GM19438 (cell line): ENCODE data around the gene NAP1L3.

Experiments
- ATAC-seq: cut with Tn5 transposase; IDR thresholded peaks from one replicate; pipeline ENCODE4 v1.9.1; 2021; ENCODE audit warnings: low read depth; ENCODE audit not compliant: unreplicated experiment

NAP1L3 gene, protein sequence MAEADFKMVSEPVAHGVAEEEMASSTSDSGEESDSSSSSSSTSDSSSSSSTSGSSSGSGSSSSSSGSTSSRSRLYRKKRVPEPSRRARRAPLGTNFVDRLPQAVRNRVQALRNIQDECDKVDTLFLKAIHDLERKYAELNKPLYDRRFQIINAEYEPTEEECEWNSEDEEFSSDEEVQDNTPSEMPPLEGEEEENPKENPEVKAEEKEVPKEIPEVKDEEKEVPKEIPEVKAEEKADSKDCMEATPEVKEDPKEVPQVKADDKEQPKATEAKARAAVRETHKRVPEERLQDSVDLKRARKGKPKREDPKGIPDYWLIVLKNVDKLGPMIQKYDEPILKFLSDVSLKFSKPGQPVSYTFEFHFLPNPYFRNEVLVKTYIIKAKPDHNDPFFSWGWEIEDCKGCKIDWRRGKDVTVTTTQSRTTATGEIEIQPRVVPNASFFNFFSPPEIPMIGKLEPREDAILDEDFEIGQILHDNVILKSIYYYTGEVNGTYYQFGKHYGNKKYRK

DNA sequence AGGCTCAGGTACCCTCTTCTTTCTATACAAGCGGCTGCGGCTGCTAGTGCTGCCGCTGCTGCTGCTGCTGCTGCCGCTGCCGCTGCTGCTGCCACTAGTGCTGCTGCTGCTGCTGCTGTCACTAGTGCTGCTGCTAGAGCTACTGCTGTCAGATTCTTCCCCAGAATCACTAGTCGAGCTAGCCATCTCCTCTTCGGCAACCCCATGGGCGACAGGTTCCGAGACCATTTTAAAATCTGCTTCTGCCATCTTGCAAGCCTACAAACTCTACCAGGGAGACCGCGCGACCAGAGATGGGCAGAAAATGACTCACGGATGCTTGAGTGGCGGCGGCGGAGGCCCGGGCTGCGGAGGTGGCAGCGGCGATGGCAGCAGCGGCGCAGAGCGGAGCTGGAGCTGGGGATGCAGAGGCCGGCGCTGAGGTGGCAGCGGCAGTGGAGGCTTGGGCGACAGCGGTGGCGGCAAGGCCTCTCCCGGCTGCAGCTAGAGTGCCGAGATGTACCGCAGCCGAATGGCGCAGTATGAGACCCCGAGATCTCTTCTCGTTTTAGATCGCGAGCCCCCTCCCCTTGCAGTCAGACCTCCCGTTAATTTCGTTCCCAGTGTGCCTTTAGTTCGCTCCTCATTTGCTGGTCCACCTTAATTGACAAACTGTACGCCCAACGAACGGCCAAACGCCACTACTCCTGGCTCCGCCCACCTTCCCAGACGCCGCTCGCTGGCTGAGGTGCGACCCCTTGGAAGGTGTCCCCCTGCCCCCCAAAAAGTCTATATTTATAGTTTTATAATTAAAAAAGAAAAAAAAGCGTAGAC lies at the start of gene NAP1L3:
NAP1L3 (minus strand) TSS at position 523 of the 813 bp plus-strand sequence; CDS start at position 249, 274 bp downstream.
- no peak for ATAC-seq

DNA sequence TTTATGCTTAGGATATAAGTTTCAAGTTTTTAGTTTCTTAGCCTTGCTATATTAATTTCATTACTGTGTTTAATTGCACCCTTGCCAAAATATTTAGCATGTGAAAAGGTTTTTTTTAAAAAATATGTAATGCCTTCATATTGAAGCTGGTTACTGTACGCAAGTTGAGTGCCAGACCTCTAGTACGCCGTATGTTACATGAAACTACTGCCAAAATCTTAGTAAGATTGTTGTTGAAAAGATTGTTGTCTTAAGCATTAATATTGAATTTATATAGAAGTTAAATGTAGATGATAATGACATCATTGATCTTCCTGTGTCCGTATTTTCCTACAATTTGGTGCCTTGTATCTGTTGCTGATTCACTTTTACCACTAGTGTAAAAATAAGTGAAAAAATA lies 37.7 kb upstream of the NAP1L3 start:
- ATAC-seq: no peak

DNA sequence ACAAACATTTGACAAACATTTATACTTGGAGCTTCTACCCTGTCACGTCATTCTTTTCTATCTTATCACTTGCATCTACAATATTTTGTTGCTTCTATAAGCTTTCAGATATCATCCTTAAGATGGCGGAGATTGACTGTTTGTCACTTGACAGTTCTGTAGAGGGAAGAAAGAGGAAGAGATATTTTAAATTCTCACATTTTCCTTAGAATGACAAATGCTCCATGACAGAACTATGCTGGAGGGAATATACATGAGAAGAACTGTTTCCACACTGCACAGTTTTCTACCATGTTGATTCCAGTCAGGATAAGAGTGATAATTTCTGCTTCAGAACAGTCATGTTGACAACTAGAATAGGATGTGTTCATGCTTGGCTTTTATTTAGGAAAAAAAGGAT lies 30.3 kb upstream of the NAP1L3 start:
- ATAC-seq: no peak

DNA sequence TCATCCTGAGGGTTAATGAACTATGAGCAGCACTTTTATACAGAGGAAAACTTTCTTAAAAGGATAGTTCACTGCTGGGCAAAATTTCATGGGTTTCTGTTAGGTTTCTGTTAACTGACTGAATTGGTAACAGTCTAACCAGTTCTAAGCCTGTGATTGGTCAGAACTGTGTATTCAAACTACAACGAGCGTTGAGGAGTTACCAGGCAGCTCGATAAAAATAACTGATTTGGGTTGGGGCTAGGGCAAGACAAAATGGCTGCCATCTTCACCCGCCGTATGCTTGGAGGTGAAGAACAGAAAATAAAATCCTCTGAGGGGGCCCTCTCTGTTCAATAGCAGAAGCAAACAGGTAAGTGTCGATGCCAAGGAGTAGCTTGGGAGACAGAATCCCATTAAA lies 22.6 kb upstream of the NAP1L3 start:
- no peak for ATAC-seq

DNA sequence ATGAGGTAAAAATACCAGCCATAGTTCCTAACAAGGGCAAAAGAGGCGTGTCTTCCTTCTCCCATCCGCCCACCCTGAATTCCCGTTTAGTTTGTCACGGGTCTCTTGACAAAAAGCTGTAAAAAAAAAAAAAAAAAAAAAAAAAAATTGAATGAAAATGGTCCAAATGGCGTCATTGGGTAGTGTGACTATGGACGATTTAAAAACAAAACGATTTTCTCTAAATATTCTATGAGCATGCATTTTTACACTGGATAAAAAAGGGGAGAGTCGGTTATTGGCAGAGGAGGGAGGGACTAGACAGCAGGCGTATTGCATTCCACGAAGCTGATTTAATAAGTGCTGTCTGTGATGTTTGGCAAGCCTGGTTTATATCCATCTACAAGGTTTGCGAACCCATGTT lies 492 bp upstream of the NAP1L3 start, which contains the start of gene FAM133A:
FAM133A (plus strand) TSS at position 338 of the 403 bp plus-strand sequence. CDS start 35,214 bp downstream, outside the sequence.
- no peak for ATAC-seq

DNA sequence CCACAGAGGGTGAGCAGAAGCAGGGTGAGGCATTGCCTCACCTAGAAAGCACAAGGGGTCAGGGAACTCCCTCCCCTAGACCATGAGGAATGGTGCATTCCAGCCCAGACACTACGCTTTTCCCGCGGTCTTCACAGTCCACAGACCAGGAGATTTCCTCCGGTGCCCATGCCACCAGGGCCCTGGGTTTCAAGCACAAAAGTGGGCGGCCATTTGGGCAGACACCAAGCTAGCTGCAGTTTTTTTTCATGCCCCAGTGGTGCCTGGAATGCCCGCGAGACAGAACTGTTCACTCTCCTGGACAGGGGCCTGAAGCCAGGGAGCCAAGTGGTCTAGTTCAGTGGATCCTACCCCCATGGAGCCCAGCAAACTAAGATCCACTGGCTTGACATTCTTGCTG lies 12.8 kb downstream of the NAP1L3 start:
- no peak for ATAC-seq

DNA sequence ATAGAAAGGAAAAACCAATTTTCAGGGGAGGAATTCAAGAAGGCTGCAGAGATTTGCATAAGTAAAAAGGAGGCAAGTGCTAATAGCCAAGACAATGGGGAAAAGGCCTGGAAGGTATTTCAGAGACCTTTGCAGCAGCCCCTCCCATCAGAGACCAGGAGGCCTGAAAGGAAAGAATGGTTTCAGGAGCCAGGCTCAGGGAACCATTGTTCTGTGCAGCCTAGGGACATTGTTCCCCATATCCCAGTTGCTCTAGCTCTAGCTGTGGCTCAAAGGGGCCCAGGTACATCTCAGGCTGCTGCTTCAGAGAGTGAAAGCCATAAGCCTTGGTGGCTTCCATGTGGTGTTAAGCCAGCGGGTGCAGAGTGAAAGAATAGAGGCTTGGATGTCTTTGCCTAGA lies 24.0 kb downstream of the NAP1L3 start:
- no peak for ATAC-seq

DNA sequence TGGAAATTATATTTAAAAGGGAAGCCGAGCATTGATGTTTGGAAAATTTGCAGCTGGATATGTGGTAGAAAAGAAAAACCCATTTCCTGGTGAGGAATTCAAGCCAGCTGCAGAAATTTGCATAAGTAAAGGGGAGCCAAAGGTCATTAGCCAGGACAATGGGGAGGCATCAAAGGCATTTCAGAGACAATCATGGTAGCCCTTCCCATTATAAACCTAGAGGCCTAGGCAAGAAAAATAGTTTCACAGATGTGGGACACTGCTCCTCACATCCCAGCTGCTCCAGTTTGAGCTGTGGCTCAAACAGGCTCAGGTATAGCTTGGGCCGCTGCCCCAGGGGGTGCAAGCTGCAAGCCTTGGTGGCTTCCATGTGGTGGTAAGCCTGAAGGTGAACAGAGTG lies 35.8 kb downstream of the NAP1L3 start:
- ATAC-seq: no peak
